ENCODE results near the gene DKK3. TPM values are rescaled to one million over a fixed set of nuclear protein-coding genes. Genes with fewer than 3 reads are reported as not detected.

DKK3 gene
- total and polyA plus RNA-seq, 2 of the 13 experiments (the other 11 are each of a cell fraction or from before 2014, with no cell fraction given), result 0.09 to 0.67 TPM

DNA sequence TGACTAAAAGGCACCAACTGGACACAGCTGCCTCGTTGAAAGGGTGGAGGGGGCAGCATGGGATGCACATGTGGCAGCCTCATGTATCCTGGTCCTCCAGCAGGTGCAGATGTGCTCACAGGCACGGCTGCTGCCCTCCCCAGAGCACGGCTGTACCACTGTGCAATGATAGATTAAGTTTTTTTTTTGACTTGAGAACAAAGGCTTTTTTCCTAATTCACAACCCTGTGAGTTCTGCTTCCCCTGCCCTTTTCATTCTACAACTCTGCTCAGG, 11.4 kb downstream of the DKK3 start:
- Histone ChIP-seq H3K4me1 (ENCODE audit: insufficient read depth, low read length) (peaks cover 20% of the 10 kb centered on the region), H2AFZ (ENCODE audit: low read length) (no peak overlapping the region), H3K4me2 (ENCODE audit: low read depth, low read length) (no peak overlapping the region), H3K9ac (ENCODE audit: insufficient read depth, low read depth, low read length) (no peak overlapping the region), H4K20me1 (ENCODE audit: insufficient read depth, low read length) (no peaks in the 10 kb centered on the region), H3K27ac (ENCODE audit: extremely low read length, insufficient read depth, low read length) (no peak overlapping the region), H3K9me3 (ENCODE audit: low read length) (no peaks in the 10 kb centered on the region), H3K36me3 (replicated peaks in 1 of 2; ENCODE audit: control insufficient read depth in 1 of 2, insufficient read depth in 2 of 2, low read length in 2 of 2) (no peaks in the 10 kb centered on the region), H3K4me3 (replicated peaks in 1 of 3; ENCODE audit: insufficient read depth in 1 of 3, low read depth in 2 of 3, low read length in 3 of 3) (no peak overlapping the region), H3K79me2 (ENCODE audit: insufficient read depth, low read length) (no peaks in the 10 kb centered on the region), H3K27me3 (ENCODE audit: control insufficient read depth in 1 of 2, insufficient read depth in 2 of 2, low read length in 2 of 2) (peaks cover 0 to 35% of the 10 kb centered on the region in 2 experiments; a peak in 4 of 5 replicates)
- ATAC-seq (no peak), DNase-seq (ENCODE audit: low spot score) (no peak), FAIRE-seq (no peak)
- 50% methylated on average over 2 of the region's 3 CpGs for WGBS (ENCODE audit: low lambda C conversion rate)
- intact Hi-C loops (cut with micrococcal nuclease; ENCODE audit: unreplicated experiment) (no loop called here), in situ Hi-C loops (cut with HindIII; ENCODE audit: extremely low pct_ligation_motif_present, low pct_unique_long_range_greater_than_20kb) (no loop called here)
- ChIA-PET CTCF (ENCODE audit: low intra/inter-chr PET ratio, low total read pairs) (no interaction called here), POLR2A (no interaction called here)
- TF ChIP-seq ZNF331 (CRISPR knock-in tag; IDR thresholded peaks at IDR 0.05), result no peak
- TF ChIP-seq, protein P1, sequence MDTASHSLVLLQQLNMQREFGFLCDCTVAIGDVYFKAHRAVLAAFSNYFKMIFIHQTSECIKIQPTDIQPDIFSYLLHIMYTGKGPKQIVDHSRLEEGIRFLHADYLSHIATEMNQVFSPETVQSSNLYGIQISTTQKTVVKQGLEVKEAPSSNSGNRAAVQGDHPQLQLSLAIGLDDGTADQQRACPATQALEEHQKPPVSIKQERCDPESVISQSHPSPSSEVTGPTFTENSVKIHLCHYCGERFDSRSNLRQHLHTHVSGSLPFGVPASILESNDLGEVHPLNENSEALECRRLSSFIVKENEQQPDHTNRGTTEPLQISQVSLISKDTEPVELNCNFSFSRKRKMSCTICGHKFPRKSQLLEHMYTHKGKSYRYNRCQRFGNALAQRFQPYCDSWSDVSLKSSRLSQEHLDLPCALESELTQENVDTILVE (CRISPR knock-in tag; IDR thresholded peaks at IDR 0.05), result no peak
- no peak for TF ChIP-seq PAWR (CRISPR knock-in tag; IDR thresholded peaks at IDR 0.05; ENCODE audit: borderline replicate concordance)
- TF ChIP-seq ZNF713 (CRISPR knock-in tag; IDR thresholded peaks at IDR 0.05), result no peak
- TF ChIP-seq ZFX (CRISPR knock-in tag; IDR thresholded peaks at IDR 0.05; ENCODE audit: low read depth), result no peak
- TF ChIP-seq, protein P2, sequence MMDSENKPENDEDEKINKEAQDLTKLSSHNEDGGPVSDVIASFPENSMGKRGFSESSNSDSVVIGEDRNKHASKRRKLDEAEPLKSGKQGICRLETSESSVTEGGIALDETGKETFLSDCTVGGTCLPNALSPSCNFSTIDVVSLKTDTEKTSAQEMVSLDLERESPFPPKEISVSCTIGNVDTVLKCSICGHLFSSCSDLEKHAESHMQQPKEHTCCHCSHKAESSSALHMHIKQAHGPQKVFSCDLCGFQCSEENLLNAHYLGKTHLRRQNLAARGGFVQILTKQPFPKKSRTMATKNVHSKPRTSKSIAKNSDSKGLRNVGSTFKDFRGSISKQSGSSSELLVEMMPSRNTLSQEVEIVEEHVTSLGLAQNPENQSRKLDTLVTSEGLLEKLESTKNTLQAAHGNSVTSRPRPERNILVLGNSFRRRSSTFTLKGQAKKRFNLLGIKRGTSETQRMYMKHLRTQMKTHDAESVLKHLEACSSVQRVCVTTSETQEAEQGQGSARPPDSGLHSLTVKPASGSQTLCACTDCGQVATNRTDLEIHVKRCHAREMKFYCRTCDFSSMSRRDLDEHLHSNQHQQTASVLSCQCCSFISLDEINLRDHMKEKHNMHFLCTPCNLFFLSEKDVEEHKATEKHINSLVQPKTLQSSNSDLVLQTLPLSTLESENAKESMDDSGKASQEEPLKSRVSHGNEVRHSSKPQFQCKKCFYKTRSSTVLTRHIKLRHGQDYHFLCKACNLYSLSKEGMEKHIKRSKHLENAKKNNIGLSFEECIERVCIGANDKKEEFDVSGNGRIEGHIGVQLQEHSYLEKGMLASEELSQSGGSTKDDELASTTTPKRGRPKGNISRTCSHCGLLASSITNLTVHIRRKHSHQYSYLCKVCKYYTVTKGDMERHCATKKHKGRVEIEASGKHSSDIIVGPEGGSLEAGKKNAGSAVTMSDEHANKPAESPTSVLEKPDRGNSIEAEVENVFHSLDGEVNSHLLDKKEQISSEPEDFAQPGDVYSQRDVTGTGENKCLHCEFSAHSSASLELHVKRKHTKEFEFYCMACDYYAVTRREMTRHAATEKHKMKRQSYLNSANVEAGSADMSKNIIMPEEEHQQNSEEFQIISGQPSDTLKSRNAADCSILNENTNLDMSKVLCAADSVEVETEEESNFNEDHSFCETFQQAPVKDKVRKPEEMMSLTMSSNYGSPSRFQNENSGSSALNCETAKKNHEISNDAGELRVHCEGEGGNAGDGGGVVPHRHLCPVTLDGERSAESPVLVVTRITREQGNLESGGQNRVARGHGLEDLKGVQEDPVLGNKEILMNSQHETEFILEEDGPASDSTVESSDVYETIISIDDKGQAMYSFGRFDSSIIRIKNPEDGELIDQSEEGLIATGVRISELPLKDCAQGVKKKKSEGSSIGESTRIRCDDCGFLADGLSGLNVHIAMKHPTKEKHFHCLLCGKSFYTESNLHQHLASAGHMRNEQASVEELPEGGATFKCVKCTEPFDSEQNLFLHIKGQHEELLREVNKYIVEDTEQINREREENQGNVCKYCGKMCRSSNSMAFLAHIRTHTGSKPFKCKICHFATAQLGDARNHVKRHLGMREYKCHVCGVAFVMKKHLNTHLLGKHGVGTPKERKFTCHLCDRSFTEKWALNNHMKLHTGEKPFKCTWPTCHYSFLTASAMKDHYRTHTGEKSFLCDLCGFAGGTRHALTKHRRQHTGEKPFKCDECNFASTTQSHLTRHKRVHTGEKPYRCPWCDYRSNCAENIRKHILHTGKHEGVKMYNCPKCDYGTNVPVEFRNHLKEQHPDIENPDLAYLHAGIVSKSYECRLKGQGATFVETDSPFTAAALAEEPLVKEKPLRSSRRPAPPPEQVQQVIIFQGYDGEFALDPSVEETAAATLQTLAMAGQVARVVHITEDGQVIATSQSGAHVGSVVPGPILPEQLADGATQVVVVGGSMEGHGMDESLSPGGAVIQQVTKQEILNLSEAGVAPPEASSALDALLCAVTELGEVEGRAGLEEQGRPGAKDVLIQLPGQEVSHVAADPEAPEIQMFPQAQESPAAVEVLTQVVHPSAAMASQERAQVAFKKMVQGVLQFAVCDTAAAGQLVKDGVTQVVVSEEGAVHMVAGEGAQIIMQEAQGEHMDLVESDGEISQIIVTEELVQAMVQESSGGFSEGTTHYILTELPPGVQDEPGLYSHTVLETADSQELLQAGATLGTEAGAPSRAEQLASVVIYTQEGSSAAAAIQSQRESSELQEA (CRISPR knock-in tag; IDR thresholded peaks at IDR 0.05; ENCODE audit: not compliant biosample characterization), result no peak
- TF ChIP-seq, protein P3, sequence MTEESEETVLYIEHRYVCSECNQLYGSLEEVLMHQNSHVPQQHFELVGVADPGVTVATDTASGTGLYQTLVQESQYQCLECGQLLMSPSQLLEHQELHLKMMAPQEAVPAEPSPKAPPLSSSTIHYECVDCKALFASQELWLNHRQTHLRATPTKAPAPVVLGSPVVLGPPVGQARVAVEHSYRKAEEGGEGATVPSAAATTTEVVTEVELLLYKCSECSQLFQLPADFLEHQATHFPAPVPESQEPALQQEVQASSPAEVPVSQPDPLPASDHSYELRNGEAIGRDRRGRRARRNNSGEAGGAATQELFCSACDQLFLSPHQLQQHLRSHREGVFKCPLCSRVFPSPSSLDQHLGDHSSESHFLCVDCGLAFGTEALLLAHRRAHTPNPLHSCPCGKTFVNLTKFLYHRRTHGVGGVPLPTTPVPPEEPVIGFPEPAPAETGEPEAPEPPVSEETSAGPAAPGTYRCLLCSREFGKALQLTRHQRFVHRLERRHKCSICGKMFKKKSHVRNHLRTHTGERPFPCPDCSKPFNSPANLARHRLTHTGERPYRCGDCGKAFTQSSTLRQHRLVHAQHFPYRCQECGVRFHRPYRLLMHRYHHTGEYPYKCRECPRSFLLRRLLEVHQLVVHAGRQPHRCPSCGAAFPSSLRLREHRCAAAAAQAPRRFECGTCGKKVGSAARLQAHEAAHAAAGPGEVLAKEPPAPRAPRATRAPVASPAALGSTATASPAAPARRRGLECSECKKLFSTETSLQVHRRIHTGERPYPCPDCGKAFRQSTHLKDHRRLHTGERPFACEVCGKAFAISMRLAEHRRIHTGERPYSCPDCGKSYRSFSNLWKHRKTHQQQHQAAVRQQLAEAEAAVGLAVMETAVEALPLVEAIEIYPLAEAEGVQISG (CRISPR knock-in tag; IDR thresholded peaks at IDR 0.05), result no peak
- TF ChIP-seq CCDC6 (CRISPR knock-in tag; IDR thresholded peaks at IDR 0.05), result no peak
- no peak for TF ChIP-seq MTA1 (CRISPR knock-in tag; IDR thresholded peaks at IDR 0.05; ENCODE audit: borderline replicate concordance)
- no peak for TF ChIP-seq CEBPB (IDR thresholded peaks at IDR 0.05; ENCODE audit: borderline replicate concordance, low read depth, low read length)
- TF ChIP-seq NCOR1 (IDR thresholded peaks at IDR 0.05; ENCODE audit: borderline replicate concordance, low read length), result no peak
- TF ChIP-seq, protein P4, sequence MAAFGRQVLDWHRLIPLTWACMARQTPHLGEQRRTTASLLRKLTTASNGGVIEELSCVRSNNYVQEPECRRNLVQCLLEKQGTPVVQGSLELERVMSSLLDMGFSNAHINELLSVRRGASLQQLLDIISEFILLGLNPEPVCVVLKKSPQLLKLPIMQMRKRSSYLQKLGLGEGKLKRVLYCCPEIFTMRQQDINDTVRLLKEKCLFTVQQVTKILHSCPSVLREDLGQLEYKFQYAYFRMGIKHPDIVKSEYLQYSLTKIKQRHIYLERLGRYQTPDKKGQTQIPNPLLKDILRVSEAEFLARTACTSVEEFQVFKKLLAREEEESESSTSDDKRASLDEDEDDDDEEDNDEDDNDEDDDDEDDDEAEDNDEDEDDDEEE (CRISPR knock-in tag; IDR thresholded peaks at IDR 0.05), result no peak
- no TSS peak for BruUV-seq (replicated peaks)

Data from HepG2 (cell line).